HepG2 (cell line): ENCODE measurements around the gene ZNF771. TPM values are rescaled to one million over a fixed set of nuclear protein-coding genes. Genes with fewer than 3 reads are reported as not detected.
A peak's percentile ranks its signal among the peaks of the same experiment; 100 is the strongest.

Source experiments
- CTCF ChIP-seq: sonication (generic); formaldehyde crosslinking; IDR thresholded peaks from 2 replicates; pipeline ENCODE4 v1.5.0; 2020; ENCODE audit warnings: mild to moderate bottlenecking, missing genetic modification reagents, moderate library complexity
- MXI1 ChIP-seq: IDR thresholded peaks from 3 replicates; pipeline ENCODE4 v1.6.1; 2012; ENCODE audit warnings: low read depth, low read length, inconsistent platforms, borderline replicate concordance
- MYPOP ChIP-seq: sonication (generic); formaldehyde crosslinking; IDR thresholded peaks from 2 replicates; pipeline ENCODE4 v1.8.1; 2023; ENCODE audit warnings: mild to moderate bottlenecking, moderate library complexity, missing genetic modification reagents
- RFX5 ChIP-seq: IDR thresholded peaks from 2 replicates; pipeline ENCODE4 v1.6.1; 2011; ENCODE audit warnings: low read depth, low read length, improper control_type of control experiment
- polyA plus RNA-seq, 8 experiments: library from polyadenylated mRNA; depleted of rRNA in 3 of 8; stranded (reverse) in 7 of 8; unstranded in 1 of 8; fragments of >200 nt; fragmentation: Illumina TruSeq in 4 of 8; extraction: Trizol in 4 of 8; gene quantifications; 2 replicates each; pipeline versions ENCODE4 v1.2.1 to v1.2.3, GENCODE V29; 2011 to 2016; ENCODE audit warnings: low read depth in 4 of 8, missing spikeins in 1 of 8, mixed read lengths in 1 of 8; ENCODE audit not compliant: insufficient read depth in 1 of 8
- total RNA-seq, 5 experiments: library from RNA; depleted of rRNA; stranded (reverse); fragments of >200 nt; fragmentation: Illumina TruSeq; extraction: Trizol; gene quantifications; 2 replicates each; pipeline ENCODE4 v1.2.3, GENCODE V29; 2016; ENCODE audit warnings: low read depth in 1 of 5
- TF ChIP-seq, protein P1 (sequence below): sonication (generic); formaldehyde crosslinking; IDR thresholded peaks from 2 replicates; pipeline ENCODE4 v1.5.0; 2020; ENCODE audit warnings: mild to moderate bottlenecking, missing genetic modification reagents, borderline replicate concordance
- TF ChIP-seq, protein P2 (sequence below): sonication (generic); formaldehyde crosslinking; conservative IDR thresholded peaks from 2 replicates; pipeline ENCODE4 v1.4.0; 2020; ENCODE audit warnings: missing genetic modification reagents
- TF ChIP-seq, protein P3 (sequence below): IDR thresholded peaks from 2 replicates; pipeline ENCODE4 v1.6.1; 2016; ENCODE audit warnings: low read depth, missing genetic modification reagents, missing compliant biosample characterization

Gene ZNF771
- total and polyA plus RNA-seq, 2 of the 13 experiments (the other 11 are each of a cell fraction or from before 2014, with no cell fraction given), result 5.0 to 11.8 TPM

DNA sequence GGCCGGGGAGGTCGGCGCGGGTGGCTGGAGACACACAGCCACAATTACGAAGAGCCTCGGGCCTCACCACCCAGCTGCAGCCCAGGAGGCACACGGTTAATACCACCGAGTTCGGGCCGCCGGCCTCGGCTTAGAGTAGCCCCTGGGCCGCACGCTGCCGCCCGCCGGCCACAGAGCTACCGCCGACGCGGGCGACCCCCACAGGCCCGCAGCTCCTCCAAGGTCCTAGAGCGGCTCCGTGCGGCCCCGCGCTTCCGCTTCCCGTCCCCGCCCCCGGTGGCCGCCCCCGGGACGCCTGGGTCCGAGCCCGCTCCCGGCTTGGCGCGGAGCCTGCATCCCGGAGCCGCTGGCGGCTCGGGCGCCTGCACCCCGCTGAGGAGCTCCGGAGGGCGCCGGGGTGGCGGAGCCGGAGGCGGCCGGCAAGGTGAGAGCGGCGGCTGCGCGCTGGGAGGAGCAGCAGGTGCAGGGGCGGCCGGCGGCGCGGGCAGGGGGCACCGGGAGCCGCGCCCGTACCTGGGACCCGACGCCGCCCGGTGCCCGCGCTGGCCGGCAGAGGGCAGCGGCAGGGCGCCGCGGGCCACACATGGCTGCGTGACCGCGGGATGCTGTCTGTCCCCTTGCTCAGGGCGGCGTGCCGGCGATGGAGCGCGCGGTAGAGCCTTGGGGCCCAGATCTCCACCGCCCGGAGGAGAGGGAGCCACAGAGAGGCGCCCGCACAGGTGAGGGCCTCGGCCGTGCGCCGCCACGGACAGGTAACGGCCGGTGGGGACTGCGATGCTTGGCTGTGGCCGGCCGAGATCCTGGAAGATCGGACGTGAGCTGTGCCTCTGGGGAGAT lies 12.0 kb upstream of the ZNF771 start, which contains the start of gene ZNF48 (continued):
- TF ChIP-seq CTCF (CRISPR knock-in tag) (peak; percentile 78), MXI1 (peak; percentile 93), MYPOP (CRISPR knock-in tag) (no peak), RFX5 (no peak; the same call in 1 of the 2 replicates)
- TF ChIP-seq, protein P1, sequence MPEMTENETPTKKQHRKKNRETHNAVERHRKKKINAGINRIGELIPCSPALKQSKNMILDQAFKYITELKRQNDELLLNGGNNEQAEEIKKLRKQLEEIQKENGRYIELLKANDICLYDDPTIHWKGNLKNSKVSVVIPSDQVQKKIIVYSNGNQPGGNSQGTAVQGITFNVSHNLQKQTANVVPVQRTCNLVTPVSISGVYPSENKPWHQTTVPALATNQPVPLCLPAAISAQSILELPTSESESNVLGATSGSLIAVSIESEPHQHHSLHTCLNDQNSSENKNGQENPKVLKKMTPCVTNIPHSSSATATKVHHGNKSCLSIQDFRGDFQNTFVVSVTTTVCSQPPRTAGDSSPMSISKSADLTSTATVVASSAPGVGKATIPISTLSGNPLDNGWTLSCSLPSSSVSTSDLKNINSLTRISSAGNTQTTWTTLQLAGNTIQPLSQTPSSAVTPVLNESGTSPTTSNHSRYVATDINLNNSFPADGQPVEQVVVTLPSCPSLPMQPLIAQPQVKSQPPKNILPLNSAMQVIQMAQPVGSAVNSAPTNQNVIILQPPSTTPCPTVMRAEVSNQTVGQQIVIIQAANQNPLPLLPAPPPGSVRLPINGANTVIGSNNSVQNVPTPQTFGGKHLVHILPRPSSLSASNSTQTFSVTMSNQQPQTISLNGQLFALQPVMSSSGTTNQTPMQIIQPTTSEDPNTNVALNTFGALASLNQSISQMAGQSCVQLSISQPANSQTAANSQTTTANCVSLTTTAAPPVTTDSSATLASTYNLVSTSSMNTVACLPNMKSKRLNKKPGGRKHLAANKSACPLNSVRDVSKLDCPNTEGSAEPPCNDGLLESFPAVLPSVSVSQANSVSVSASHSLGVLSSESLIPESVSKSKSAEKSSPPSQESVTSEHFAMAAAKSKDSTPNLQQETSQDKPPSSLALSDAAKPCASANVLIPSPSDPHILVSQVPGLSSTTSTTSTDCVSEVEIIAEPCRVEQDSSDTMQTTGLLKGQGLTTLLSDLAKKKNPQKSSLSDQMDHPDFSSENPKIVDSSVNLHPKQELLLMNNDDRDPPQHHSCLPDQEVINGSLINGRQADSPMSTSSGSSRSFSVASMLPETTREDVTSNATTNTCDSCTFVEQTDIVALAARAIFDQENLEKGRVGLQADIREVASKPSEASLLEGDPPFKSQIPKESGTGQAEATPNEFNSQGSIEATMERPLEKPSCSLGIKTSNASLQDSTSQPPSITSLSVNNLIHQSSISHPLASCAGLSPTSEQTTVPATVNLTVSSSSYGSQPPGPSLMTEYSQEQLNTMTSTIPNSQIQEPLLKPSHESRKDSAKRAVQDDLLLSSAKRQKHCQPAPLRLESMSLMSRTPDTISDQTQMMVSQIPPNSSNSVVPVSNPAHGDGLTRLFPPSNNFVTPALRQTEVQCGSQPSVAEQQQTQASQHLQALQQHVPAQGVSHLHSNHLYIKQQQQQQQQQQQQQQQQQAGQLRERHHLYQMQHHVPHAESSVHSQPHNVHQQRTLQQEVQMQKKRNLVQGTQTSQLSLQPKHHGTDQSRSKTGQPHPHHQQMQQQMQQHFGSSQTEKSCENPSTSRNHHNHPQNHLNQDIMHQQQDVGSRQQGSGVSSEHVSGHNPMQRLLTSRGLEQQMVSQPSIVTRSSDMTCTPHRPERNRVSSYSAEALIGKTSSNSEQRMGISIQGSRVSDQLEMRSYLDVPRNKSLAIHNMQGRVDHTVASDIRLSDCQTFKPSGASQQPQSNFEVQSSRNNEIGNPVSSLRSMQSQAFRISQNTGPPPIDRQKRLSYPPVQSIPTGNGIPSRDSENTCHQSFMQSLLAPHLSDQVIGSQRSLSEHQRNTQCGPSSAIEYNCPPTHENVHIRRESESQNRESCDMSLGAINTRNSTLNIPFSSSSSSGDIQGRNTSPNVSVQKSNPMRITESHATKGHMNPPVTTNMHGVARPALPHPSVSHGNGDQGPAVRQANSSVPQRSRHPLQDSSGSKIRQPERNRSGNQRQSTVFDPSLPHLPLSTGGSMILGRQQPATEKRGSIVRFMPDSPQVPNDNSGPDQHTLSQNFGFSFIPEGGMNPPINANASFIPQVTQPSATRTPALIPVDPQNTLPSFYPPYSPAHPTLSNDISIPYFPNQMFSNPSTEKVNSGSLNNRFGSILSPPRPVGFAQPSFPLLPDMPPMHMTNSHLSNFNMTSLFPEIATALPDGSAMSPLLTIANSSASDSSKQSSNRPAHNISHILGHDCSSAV (CRISPR knock-in tag), result no peak
- TF ChIP-seq, protein P2, sequence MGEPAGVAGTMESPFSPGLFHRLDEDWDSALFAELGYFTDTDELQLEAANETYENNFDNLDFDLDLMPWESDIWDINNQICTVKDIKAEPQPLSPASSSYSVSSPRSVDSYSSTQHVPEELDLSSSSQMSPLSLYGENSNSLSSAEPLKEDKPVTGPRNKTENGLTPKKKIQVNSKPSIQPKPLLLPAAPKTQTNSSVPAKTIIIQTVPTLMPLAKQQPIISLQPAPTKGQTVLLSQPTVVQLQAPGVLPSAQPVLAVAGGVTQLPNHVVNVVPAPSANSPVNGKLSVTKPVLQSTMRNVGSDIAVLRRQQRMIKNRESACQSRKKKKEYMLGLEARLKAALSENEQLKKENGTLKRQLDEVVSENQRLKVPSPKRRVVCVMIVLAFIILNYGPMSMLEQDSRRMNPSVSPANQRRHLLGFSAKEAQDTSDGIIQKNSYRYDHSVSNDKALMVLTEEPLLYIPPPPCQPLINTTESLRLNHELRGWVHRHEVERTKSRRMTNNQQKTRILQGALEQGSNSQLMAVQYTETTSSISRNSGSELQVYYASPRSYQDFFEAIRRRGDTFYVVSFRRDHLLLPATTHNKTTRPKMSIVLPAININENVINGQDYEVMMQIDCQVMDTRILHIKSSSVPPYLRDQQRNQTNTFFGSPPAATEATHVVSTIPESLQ (CRISPR knock-in tag), result no peak
- TF ChIP-seq, protein P3, sequence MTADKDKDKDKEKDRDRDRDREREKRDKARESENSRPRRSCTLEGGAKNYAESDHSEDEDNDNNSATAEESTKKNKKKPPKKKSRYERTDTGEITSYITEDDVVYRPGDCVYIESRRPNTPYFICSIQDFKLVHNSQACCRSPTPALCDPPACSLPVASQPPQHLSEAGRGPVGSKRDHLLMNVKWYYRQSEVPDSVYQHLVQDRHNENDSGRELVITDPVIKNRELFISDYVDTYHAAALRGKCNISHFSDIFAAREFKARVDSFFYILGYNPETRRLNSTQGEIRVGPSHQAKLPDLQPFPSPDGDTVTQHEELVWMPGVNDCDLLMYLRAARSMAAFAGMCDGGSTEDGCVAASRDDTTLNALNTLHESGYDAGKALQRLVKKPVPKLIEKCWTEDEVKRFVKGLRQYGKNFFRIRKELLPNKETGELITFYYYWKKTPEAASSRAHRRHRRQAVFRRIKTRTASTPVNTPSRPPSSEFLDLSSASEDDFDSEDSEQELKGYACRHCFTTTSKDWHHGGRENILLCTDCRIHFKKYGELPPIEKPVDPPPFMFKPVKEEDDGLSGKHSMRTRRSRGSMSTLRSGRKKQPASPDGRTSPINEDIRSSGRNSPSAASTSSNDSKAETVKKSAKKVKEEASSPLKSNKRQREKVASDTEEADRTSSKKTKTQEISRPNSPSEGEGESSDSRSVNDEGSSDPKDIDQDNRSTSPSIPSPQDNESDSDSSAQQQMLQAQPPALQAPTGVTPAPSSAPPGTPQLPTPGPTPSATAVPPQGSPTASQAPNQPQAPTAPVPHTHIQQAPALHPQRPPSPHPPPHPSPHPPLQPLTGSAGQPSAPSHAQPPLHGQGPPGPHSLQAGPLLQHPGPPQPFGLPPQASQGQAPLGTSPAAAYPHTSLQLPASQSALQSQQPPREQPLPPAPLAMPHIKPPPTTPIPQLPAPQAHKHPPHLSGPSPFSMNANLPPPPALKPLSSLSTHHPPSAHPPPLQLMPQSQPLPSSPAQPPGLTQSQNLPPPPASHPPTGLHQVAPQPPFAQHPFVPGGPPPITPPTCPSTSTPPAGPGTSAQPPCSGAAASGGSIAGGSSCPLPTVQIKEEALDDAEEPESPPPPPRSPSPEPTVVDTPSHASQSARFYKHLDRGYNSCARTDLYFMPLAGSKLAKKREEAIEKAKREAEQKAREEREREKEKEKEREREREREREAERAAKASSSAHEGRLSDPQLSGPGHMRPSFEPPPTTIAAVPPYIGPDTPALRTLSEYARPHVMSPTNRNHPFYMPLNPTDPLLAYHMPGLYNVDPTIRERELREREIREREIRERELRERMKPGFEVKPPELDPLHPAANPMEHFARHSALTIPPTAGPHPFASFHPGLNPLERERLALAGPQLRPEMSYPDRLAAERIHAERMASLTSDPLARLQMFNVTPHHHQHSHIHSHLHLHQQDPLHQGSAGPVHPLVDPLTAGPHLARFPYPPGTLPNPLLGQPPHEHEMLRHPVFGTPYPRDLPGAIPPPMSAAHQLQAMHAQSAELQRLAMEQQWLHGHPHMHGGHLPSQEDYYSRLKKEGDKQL (CRISPR knock-in tag), result peak; percentile 41; the same call in 1 of the 2 replicates
